GM12865 (cell line): ENCODE measurements around the gene MKX.

Source experiments
- DNase-seq: peaks from one replicate; pipeline ENCODE4 v3.0.0; 2010; ENCODE audit warnings: low read depth
- H3K4me3 ChIP-seq: 2 replicates; pipeline ENCODE4 v1.5.1; 2011; ENCODE audit warnings: mild to moderate bottlenecking, low read depth, low read length, control low read depth
- CTCF ChIP-seq: IDR thresholded peaks from 2 replicates; pipeline ENCODE4 v1.5.1; 2011; ENCODE audit warnings: low read length, control low read depth, low read depth, inconsistent platforms; ENCODE audit not compliant: insufficient read depth; ENCODE audit errors: missing control alignments

Gene MKX

GRCh38 chr10:27695088-27695487, 50.5 kb downstream of the MKX start:
- TF ChIP-seq CTCF: no peak
- DNase-seq: no peak
- no peak overlapping the region for H3K4me3 ChIP-seq

GRCh38 chr10:27692663-27693062, 53.0 kb downstream of the MKX start:
- TF ChIP-seq CTCF: no peak
- no peak for DNase-seq
- no peak overlapping the region for H3K4me3 ChIP-seq

- no peak for DNase-seq
- no peak overlapping the region for H3K4me3 ChIP-seq
- no peak for TF ChIP-seq CTCF
Measured at GRCh38 chr10:27688991-27689390, 56.6 kb downstream of the MKX start.

GRCh38 chr10:27688276-27688675, 57.3 kb downstream of the MKX start:
- no peak for TF ChIP-seq CTCF
- DNase-seq: no peak

GRCh38 chr10:27687743-27688142, 57.9 kb downstream of the MKX start:
- no peak overlapping the region for H3K4me3 ChIP-seq
- TF ChIP-seq CTCF: no peak
- no peak for DNase-seq

More at GRCh38 chr10:27688276-27688675, 57.3 kb downstream of the MKX start:
- no peak overlapping the region for H3K4me3 ChIP-seq

GRCh38 chr10:27687326-27687725, 58.3 kb downstream of the MKX start:
- DNase-seq: no peak
- no peak overlapping the region for H3K4me3 ChIP-seq
- no peak for TF ChIP-seq CTCF

- TF ChIP-seq CTCF: no peak
- no peak overlapping the region for H3K4me3 ChIP-seq
- no peak for DNase-seq
Measured at GRCh38 chr10:27685681-27686080, 59.9 kb downstream of the MKX start.
